HCT116 (cell line): Measurements from ENCODE around the gene POLG. TPM values are rescaled to one million over a fixed set of nuclear protein-coding genes. Genes with fewer than 3 reads are reported as not detected.

ENCODE experiments used
- ATAC-seq: fragments of 200-7000 bp; cut with Tn5 transposase; 2 replicates; pipeline ENCODE4 v1.9.1; 2020; ENCODE audit warnings: mild to moderate bottlenecking, moderate library complexity
- BruUV-seq: library from RNA; stranded (reverse); fragments of 400-500 nt; replicated peaks from 2 replicates; lab custom pipeline; 2021; lab: Mats Ljungman, UMichigan
- CTCF ChIA-PET: fragments of 300-600 bp; sonication (Branson Sonifier 250); formaldehyde crosslinking; loops from one replicate; lab custom pipeline; 2021; ENCODE audit warnings: antibody characterized with exemption; lab: Charles Lee
- POLR2A ChIA-PET: fragments of 300-600, 350-600 bp; sonication (Branson Sonifier 250); formaldehyde crosslinking; loops from one replicate; lab custom pipeline; 2021; ENCODE audit warnings: antibody characterized with exemption; lab: Charles Lee
- RAD21 ChIA-PET, 2 experiments: fragments of 300-600 bp; sonication (Branson Sonifier 250); formaldehyde crosslinking; loops; one replicate each; lab custom pipeline; 2023; ENCODE audit warnings: low total read pairs in 2 of 2; ENCODE audit not compliant: uncharacterized antibody in 2 of 2, unreplicated experiment in 2 of 2, low non-redundant PET in 1 of 2; lab: Charles Lee
- DNase-seq: peaks from one replicate; pipeline ENCODE4 v3.0.0-alpha.2; 2010; ENCODE audit warnings: low read depth, low spot score
- H2AFZ ChIP-seq: fragments of 200-600 bp; shearing (Covaris generic), sonication (generic); 2 replicates; pipeline ENCODE4 v1.6.1; 2017; ENCODE audit warnings: low read depth, mixed run types, mixed read lengths, antibody characterized with exemption, low read length; ENCODE audit not compliant: poor library complexity, severe bottlenecking
- H3K27ac ChIP-seq: 2 replicates; pipeline ENCODE4 v1.5.1; 2012; ENCODE audit warnings: low read depth, low read length
- H3K27me3 ChIP-seq: fragments of 200-600 bp; sonication (generic); 2 replicates; pipeline ENCODE4 v1.6.1; 2016; ENCODE audit warnings: mixed run types, low read length, mixed read lengths; ENCODE audit not compliant: insufficient read depth
- H3K36me3 ChIP-seq, 2 experiments: fragments of 200-500 bp in 1 of 2; fragments of 200-600 bp in 1 of 2; sonication (Bioruptor generic) in 1 of 2; sonication (generic) in 1 of 2; 2 replicates each; pipeline versions ENCODE4 v1.5.1 to v1.6.1; 2014 to 2016; ENCODE audit warnings: low read length in 2 of 2, inconsistent platforms in 1 of 2, mixed read lengths in 1 of 2, mixed run types in 1 of 2; ENCODE audit not compliant: insufficient read depth in 2 of 2, control insufficient read depth in 1 of 2
- H3K4me1 ChIP-seq, 2 experiments: fragments of 200-600 bp in 1 of 2; sonication (generic) in 1 of 2; 2 replicates each; pipeline versions ENCODE4 v1.5.1 to v1.6.1; 2012 to 2017; ENCODE audit warnings: low read length in 2 of 2, inconsistent platforms in 1 of 2, mild to moderate bottlenecking in 1 of 2, mixed read lengths in 1 of 2, mixed run types in 1 of 2, moderate library complexity in 1 of 2; ENCODE audit not compliant: insufficient read depth in 2 of 2, control insufficient read depth in 1 of 2
- H3K4me2 ChIP-seq: fragments of 200-600 bp; sonication (generic); 2 replicates; pipeline ENCODE4 v1.6.1; 2017; ENCODE audit warnings: mixed run types, low read length, mixed read lengths
- H3K4me3 ChIP-seq, 2 experiments: fragments of 200-600 bp in 1 of 2; sonication (generic) in 1 of 2; replicated peaks in 1 of 2; 2 replicates each; pipeline ENCODE4 v1.5.1; 2011 to 2016; ENCODE audit warnings: low read length in 2 of 2, control low read depth in 1 of 2, low read depth in 1 of 2, mild to moderate bottlenecking in 1 of 2, mixed read lengths in 1 of 2, mixed run types in 1 of 2
- H3K79me2 ChIP-seq: fragments of 200-600 bp; sonication (generic); 2 replicates; pipeline ENCODE4 v1.6.1; 2017; ENCODE audit warnings: mild to moderate bottlenecking, mixed run types, low read length, moderate library complexity, mixed read lengths; ENCODE audit not compliant: insufficient read depth
- H3K9ac ChIP-seq: fragments of 200-600 bp; sonication (generic); 2 replicates; pipeline ENCODE4 v1.6.1; 2016; ENCODE audit warnings: low read length, mixed read lengths
- H3K9me2 ChIP-seq: fragments of 200-600 bp; sonication (generic), shearing (Covaris generic); 2 replicates; pipeline ENCODE4 v1.6.1; 2017; ENCODE audit warnings: mixed run types, mild to moderate bottlenecking, moderate library complexity; ENCODE audit not compliant: insufficient read depth
- H3K9me3 ChIP-seq, 2 experiments: fragments of 200-500 bp in 1 of 2; fragments of 200-600 bp in 1 of 2; sonication (Bioruptor generic) in 1 of 2; sonication (generic) in 1 of 2; 2 replicates each; pipeline ENCODE4 v1.6.1; 2014 to 2017; ENCODE audit warnings: low read length in 2 of 2, mixed read lengths in 2 of 2, inconsistent platforms in 1 of 2, low read depth in 1 of 2, mild to moderate bottlenecking in 1 of 2, mixed run types in 1 of 2, moderate library complexity in 1 of 2; ENCODE audit not compliant: control insufficient read depth in 1 of 2, insufficient read depth in 1 of 2
- H4K20me1 ChIP-seq: fragments of 200-600 bp; sonication (generic), shearing (Covaris generic); 2 replicates; pipeline ENCODE4 v1.6.1; 2017; ENCODE audit warnings: mixed run types, mild to moderate bottlenecking, moderate library complexity; ENCODE audit not compliant: insufficient read depth
- CBX3 ChIP-seq: IDR thresholded peaks from 2 replicates; pipeline ENCODE4 v1.6.1; 2012; ENCODE audit warnings: low read depth
- CEBPB ChIP-seq: IDR thresholded peaks from 2 replicates; pipeline ENCODE4 v1.6.1; 2012; ENCODE audit warnings: low read depth
- EGR1 ChIP-seq: IDR thresholded peaks from 2 replicates; pipeline ENCODE4 v1.6.1; 2012; ENCODE audit warnings: low read depth
- POLR2AphosphoS5 ChIP-seq: IDR thresholded peaks from 2 replicates; pipeline ENCODE4 v1.6.1; 2011; ENCODE audit warnings: mild to moderate bottlenecking, low read depth, low read length, moderate library complexity
- RAD21 ChIP-seq: IDR thresholded peaks from 2 replicates; pipeline ENCODE4 v1.6.1; 2012; ENCODE audit warnings: low read depth, mild to moderate bottlenecking
- SRF ChIP-seq: IDR thresholded peaks from 2 replicates; pipeline ENCODE4 v1.6.1; 2012; ENCODE audit warnings: low read depth
- TCF7L2 ChIP-seq: IDR thresholded peaks from 2 replicates; pipeline ENCODE4 v1.7.0; 2011; ENCODE audit warnings: borderline replicate concordance, inconsistent platforms; ENCODE audit not compliant: insufficient read depth, insufficient read length; ENCODE audit errors: extremely low read depth
- YY1 ChIP-seq: IDR thresholded peaks from 2 replicates; pipeline ENCODE4 v1.6.1; 2011; ENCODE audit warnings: low read length, low read depth, moderate library complexity, mild to moderate bottlenecking; ENCODE audit not compliant: insufficient replicate concordance; ENCODE audit errors: extremely low read depth
- ZNF274 ChIP-seq: fragments of 200-500 bp; sonication (Bioruptor generic); IDR thresholded peaks from 2 replicates; pipeline ENCODE4 v1.6.1; 2014; ENCODE audit warnings: mild to moderate bottlenecking, low read depth, low read length, inconsistent platforms
- intact Hi-C: fragments of 100-400 bp; cut with micrococcal nuclease; formaldehyde crosslinking; loops from 2 replicates; pipeline ENCODE4 v1.10.0; 2022
- total RNA-seq: library from RNA; stranded (reverse); gene quantifications from one replicate; pipeline ENCODE4 v1.2.1, GENCODE V29; 2021; ENCODE audit not compliant: unreplicated experiment
- TF ChIP-seq, protein P1 (sequence below), 3 experiments: fragments of 200-600 bp in 1 of 3; sonication (generic) in 1 of 3; IDR thresholded peaks in 2 of 3; conservative IDR thresholded peaks in 1 of 3; 2 replicates each; pipeline ENCODE4 v1.5.1; 2012 to 2017; ENCODE audit warnings: low read depth in 2 of 3, low read length in 2 of 3, antibody characterized with exemption in 1 of 3, borderline replicate concordance in 1 of 3, control low read depth in 1 of 3, mild to moderate bottlenecking in 1 of 3, mixed read lengths in 1 of 3, mixed run types in 1 of 3, moderate library complexity in 1 of 3; ENCODE audit not compliant: insufficient read depth in 1 of 3
- TF ChIP-seq, protein P2 (sequence below): IDR thresholded peaks from 2 replicates; pipeline ENCODE4 v1.6.1; 2011; ENCODE audit warnings: mild to moderate bottlenecking, low read length, moderate library complexity; ENCODE audit not compliant: insufficient replicate concordance; ENCODE audit errors: extremely low read depth

The POLG gene
- total RNA-seq, 1 experiment from 2014 or later = 72.7 TPM

DNA sequence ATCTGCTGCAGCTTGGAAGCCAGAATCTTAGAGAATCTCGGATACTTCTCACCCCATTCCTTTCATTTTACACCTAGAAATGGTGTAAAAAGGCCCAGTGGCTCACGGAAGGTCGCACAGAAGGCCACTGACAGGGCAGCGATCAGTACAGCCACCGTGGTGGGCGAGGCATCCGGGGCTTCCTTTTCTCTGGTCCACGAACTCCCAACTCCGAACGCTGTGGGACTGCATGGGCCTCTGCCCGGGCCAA is 36.3 kb upstream of the POLG start (continued):
- TF ChIP-seq, protein P1, sequence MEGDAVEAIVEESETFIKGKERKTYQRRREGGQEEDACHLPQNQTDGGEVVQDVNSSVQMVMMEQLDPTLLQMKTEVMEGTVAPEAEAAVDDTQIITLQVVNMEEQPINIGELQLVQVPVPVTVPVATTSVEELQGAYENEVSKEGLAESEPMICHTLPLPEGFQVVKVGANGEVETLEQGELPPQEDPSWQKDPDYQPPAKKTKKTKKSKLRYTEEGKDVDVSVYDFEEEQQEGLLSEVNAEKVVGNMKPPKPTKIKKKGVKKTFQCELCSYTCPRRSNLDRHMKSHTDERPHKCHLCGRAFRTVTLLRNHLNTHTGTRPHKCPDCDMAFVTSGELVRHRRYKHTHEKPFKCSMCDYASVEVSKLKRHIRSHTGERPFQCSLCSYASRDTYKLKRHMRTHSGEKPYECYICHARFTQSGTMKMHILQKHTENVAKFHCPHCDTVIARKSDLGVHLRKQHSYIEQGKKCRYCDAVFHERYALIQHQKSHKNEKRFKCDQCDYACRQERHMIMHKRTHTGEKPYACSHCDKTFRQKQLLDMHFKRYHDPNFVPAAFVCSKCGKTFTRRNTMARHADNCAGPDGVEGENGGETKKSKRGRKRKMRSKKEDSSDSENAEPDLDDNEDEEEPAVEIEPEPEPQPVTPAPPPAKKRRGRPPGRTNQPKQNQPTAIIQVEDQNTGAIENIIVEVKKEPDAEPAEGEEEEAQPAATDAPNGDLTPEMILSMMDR (IDR thresholded peaks at IDR 0.05 in 2 of 3, conservative IDR thresholded peaks at IDR 0.05 in 1 of 3; ENCODE audit: borderline replicate concordance in 1 of 3, insufficient read depth in 1 of 3, low read depth in 2 of 3, low read length in 2 of 3) = no peak
- TF ChIP-seq ZNF274 (no peak), SRF (no peak), EGR1 (no peak)

DNA sequence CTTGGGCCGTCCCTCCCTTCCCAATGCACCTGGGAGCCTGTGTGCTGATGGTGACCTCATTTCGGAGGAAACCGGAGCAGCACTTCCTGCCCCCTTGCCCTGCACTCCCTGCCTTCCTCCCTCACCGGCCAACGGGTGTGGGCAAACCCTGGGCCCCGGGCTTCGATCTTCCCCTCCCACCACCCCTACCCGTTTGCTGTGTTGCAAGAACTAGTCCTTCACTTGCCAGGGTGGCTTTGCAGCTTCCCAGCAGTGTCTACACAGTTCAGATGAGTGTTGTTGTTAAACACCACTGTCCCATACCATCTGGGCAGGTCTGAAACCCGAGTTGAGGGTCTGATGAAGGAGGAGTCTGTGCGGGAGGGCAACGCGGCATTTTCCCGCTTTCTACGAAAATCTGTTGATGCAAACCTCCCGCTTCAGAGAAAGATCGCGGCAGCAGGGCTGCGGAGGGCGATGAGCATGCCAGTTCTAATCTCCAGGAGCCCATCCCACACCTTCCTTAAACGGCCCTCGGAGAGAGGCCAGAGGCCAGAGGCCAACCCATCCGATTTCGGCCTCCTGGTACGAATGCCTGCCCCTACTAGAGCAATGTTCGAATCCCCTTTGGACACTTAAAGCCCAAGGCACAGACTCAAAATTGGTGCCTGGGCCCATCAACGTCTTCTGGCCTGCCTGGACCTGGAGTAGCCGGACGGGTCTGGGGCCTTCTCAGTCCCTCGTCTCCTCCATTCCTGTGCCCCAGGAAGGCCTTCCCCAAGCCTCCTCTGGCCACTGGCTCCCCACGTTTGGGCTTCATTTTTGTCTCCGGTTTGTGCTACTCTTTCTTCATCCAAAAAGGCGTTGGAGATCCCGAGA is 35.7 kb upstream of the POLG start:
- RAD21 ChIA-PET = no interaction called here
- H3K9me2 ChIP-seq = no peaks in the 10 kb centered on the region
- no peaks in the 10 kb centered on the region for H3K36me3 ChIP-seq
- H2AFZ ChIP-seq = no peak overlapping the region
- H3K79me2 ChIP-seq = no peaks in the 10 kb centered on the region
- no peak overlapping the region for H3K4me3 ChIP-seq
- H3K9ac ChIP-seq = no peak overlapping the region
- DNase-seq (no peak), ATAC-seq (no peak)
- no peak overlapping the region for H3K4me2 ChIP-seq
- CTCF ChIA-PET = no interaction called here
- POLR2A ChIA-PET = no interaction called here
- no peaks in the 10 kb centered on the region for H3K9me3 ChIP-seq
- BruUV-seq = no TSS peak
- H3K27ac ChIP-seq = no peak overlapping the region
- H3K4me1 ChIP-seq = no peaks in the 10 kb centered on the region
- no peaks in the 10 kb centered on the region for H4K20me1 ChIP-seq
- TF ChIP-seq EGR1 (no peak), ZNF274 (no peak), CBX3 (no peak), TCF7L2 (no peak), SRF (no peak), POLR2AphosphoS5 (no peak), CEBPB (no peak), RAD21 (no peak), YY1 (no peak)
- TF ChIP-seq, protein P2, sequence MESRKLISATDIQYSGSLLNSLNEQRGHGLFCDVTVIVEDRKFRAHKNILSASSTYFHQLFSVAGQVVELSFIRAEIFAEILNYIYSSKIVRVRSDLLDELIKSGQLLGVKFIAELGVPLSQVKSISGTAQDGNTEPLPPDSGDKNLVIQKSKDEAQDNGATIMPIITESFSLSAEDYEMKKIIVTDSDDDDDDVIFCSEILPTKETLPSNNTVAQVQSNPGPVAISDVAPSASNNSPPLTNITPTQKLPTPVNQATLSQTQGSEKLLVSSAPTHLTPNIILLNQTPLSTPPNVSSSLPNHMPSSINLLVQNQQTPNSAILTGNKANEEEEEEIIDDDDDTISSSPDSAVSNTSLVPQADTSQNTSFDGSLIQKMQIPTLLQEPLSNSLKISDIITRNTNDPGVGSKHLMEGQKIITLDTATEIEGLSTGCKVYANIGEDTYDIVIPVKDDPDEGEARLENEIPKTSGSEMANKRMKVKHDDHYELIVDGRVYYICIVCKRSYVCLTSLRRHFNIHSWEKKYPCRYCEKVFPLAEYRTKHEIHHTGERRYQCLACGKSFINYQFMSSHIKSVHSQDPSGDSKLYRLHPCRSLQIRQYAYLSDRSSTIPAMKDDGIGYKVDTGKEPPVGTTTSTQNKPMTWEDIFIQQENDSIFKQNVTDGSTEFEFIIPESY = no peak
- TF ChIP-seq, protein P1 (IDR thresholded peaks at IDR 0.05 in 2 of 3, conservative IDR thresholded peaks at IDR 0.05 in 1 of 3; ENCODE audit: borderline replicate concordance in 1 of 3, insufficient read depth in 1 of 3, low read depth in 2 of 3, low read length in 2 of 3) = no peak
- intact Hi-C loops = no loop called here
- peaks cover 6% of the 10 kb centered on the region; the same call in 1 of the 2 replicates for H3K27me3 ChIP-seq
